Hepatocyte (in vitro differentiated cells): ENCODE data around the gene GRK6.

ENCODE experiments used
- CTCF ChIP-seq: fragments of 200-600 bp; sonication (generic); IDR thresholded peaks from 2 replicates; pipeline ENCODE4 v1.5.1; 2016; ENCODE audit warnings: antibody characterized with exemption, mild to moderate bottlenecking; ENCODE audit not compliant: poor library complexity
- EZH2 ChIP-seq: fragments of 200-600 bp; sonication (generic); IDR thresholded peaks from 2 replicates; pipeline ENCODE4 v1.6.1; 2016; ENCODE audit warnings: antibody characterized with exemption, mild to moderate bottlenecking, borderline replicate concordance
- EZH2phosphoT487 ChIP-seq: fragments of 200-600 bp; sonication (generic); IDR thresholded peaks from one replicate; pipeline ENCODE4 v1.6.1; 2018; ENCODE audit warnings: antibody characterized with exemption, mild to moderate bottlenecking, low read depth, moderate library complexity; ENCODE audit not compliant: unreplicated experiment, severe bottlenecking

GRCh38 chr5:177383181-177383580 is 43.3 kb upstream of the GRK6 start:
- TF ChIP-seq CTCF (no peak), EZH2phosphoT487 (no peak), EZH2 (no peak)
